Fibroblast of lung (primary cell): Measurements from ENCODE around the gene MACROD2.

ENCODE experiments used
- EZH2 ChIP-seq: IDR thresholded peaks from 2 replicates; pipeline ENCODE4 v1.5.1; 2012; ENCODE audit warnings: low read length, control low read depth, mild to moderate bottlenecking; ENCODE audit errors: missing control alignments
- TF ChIP-seq, protein P1 (sequence below), 2 donors: IDR thresholded peaks in 1 of 2; conservative IDR thresholded peaks in 1 of 2; 1 replicate in 1 of 2; 2 replicates in 1 of 2; pipeline ENCODE4 v1.5.1; 2011 to 2012; ENCODE audit warnings: low read length in 2 of 2, control low read depth in 1 of 2, inconsistent platforms in 1 of 2, low read depth in 1 of 2, mild to moderate bottlenecking in 1 of 2

- TF ChIP-seq, protein P1, sequence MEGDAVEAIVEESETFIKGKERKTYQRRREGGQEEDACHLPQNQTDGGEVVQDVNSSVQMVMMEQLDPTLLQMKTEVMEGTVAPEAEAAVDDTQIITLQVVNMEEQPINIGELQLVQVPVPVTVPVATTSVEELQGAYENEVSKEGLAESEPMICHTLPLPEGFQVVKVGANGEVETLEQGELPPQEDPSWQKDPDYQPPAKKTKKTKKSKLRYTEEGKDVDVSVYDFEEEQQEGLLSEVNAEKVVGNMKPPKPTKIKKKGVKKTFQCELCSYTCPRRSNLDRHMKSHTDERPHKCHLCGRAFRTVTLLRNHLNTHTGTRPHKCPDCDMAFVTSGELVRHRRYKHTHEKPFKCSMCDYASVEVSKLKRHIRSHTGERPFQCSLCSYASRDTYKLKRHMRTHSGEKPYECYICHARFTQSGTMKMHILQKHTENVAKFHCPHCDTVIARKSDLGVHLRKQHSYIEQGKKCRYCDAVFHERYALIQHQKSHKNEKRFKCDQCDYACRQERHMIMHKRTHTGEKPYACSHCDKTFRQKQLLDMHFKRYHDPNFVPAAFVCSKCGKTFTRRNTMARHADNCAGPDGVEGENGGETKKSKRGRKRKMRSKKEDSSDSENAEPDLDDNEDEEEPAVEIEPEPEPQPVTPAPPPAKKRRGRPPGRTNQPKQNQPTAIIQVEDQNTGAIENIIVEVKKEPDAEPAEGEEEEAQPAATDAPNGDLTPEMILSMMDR (conservative IDR thresholded peaks at IDR 0.05 in 1 of 2, IDR thresholded peaks at IDR 0.05 in 1 of 2; ENCODE audit: low read depth in 1 of 2, low read length in 2 of 2), result no peak
- TF ChIP-seq EZH2, result no peak
These were observed 1863.7 kb downstream of the MACROD2 start for GRCh38 chr20:15859061-15859460.
